ENCODE results near the gene RAC3. TPM values are rescaled to one million over a fixed set of nuclear protein-coding genes. Genes with fewer than 3 reads are reported as not detected.

The RAC3 gene
- total RNA-seq, 4 donors from 2014 or later, result 0.50 to 6.9 (median 0.54) TPM; not detected in 1

- Histone ChIP-seq H3K4me3 (no peak overlapping the region), H3K27me3 (no peaks in the 10 kb centered on the region), H3K27ac (no peak overlapping the region), H3K4me1 (peaks cover 0 to 8% (median 6%) of the 10 kb centered on the region in 3 donors), H3K9me3 (no peaks in the 10 kb centered on the region), H3K36me3 (peaks cover 0 to 71% of the 10 kb centered on the region in 2 donors)
- TF ChIP-seq CTCF (IDR thresholded peaks at IDR 0.05) (no peak), EP300 (IDR thresholded peaks at IDR 0.05) (no peak), POLR2A (IDR thresholded peaks at IDR 0.05) (no peak), POLR2AphosphoS5 (IDR thresholded peaks at IDR 0.05) (no peak)
- ATAC-seq, result no peak
- 88% methylated on average over 2 of the region's 26 CpGs; no CpG with 5 or more reads in 1 of the 2 donors for WGBS, 2 donors (ENCODE audit: low coverage in 1 of 2)
Measured at GRCh38 chr17:81986606-81987005, 44.9 kb upstream of the RAC3 start.

- no peak overlapping the region for H3K27ac ChIP-seq
- no peak overlapping the region for H3K4me3 ChIP-seq
- peaks cover 0 to 14% (median 12%) of the 10 kb centered on the region in 3 donors for H3K4me1 ChIP-seq
- H3K9me3 ChIP-seq, result no peaks in the 10 kb centered on the region
- no peaks in the 10 kb centered on the region for H3K27me3 ChIP-seq
- no peak for ATAC-seq
- TF ChIP-seq CTCF (IDR thresholded peaks at IDR 0.05) (no peak), POLR2AphosphoS5 (IDR thresholded peaks at IDR 0.05) (no peak), POLR2A (IDR thresholded peaks at IDR 0.05) (no peak), EP300 (IDR thresholded peaks at IDR 0.05) (no peak)
- H3K36me3 ChIP-seq, result peaks cover 0 to 65% of the 10 kb centered on the region in 2 donors
- WGBS, 2 donors (ENCODE audit: low coverage in 1 of 2), result 81 to 92% methylated on average over 16 to 18 of the region's 26 CpGs
Measured at GRCh38 chr17:81987161-81987770, 44.2 kb upstream of the RAC3 start.

GRCh38 chr17:81990836-81991683, 40.4 kb upstream of the RAC3 start:
- peaks cover 0 to 29% (median 16%) of the 10 kb centered on the region in 3 donors for H3K4me1 ChIP-seq
- H3K27ac ChIP-seq, result peak overlapping the region in 3 of 4 donors; percentile 45 to 70 (median 66)
- 40 to 94% methylated on average over 1 to 6 of the region's 25 CpGs for WGBS, 2 donors (ENCODE audit: low coverage in 1 of 2)
- ATAC-seq, result no peak
- peak overlapping the region in 1 of 2 donors; percentile 27 for H3K4me3 ChIP-seq
- H3K9me3 ChIP-seq, result no peaks in the 10 kb centered on the region
- H3K36me3 ChIP-seq, result peaks cover 0 to 56% of the 10 kb centered on the region in 2 donors
- H3K27me3 ChIP-seq, result no peaks in the 10 kb centered on the region
- no peak for TF ChIP-seq EP300 (IDR thresholded peaks at IDR 0.05)
- TF ChIP-seq POLR2AphosphoS5 (IDR thresholded peaks at IDR 0.05), result no peak
- no peak for TF ChIP-seq POLR2A (IDR thresholded peaks at IDR 0.05)
- TF ChIP-seq CTCF (IDR thresholded peaks at IDR 0.05), result no peak

GRCh38 chr17:81991684-81992305, 39.7 kb upstream of the RAC3 start:
- peaks cover 0 to 56% of the 10 kb centered on the region in 2 donors for H3K36me3 ChIP-seq
- no peaks in the 10 kb centered on the region for H3K9me3 ChIP-seq
- H3K27ac ChIP-seq, result peak overlapping the region in 3 of 4 donors; percentile 45 to 70 (median 66)
- H3K4me3 ChIP-seq, result peak overlapping the region in 1 of 2 donors; percentile 27
- WGBS, 2 donors (ENCODE audit: low coverage in 1 of 2), result no CpG with 5 or more reads among the region's 31 CpGs
- H3K27me3 ChIP-seq, result no peaks in the 10 kb centered on the region
- H3K4me1 ChIP-seq, result peaks cover 0 to 29% (median 16%) of the 10 kb centered on the region in 3 donors
- ATAC-seq, result peak; percentile 73
- no peak for TF ChIP-seq POLR2AphosphoS5 (IDR thresholded peaks at IDR 0.05)
- peak in 1 of 4 experiments; percentile 19 for TF ChIP-seq CTCF (IDR thresholded peaks at IDR 0.05)

All from gastroesophageal sphincter (tissue), 4 donors.